HCT116 (cell line): ENCODE measurements around the gene KHNYN. TPM values are rescaled to one million over a fixed set of nuclear protein-coding genes. Genes with fewer than 3 reads are reported as not detected.

Experiments
- ATAC-seq: fragments of 200-7000 bp; cut with Tn5 transposase; 2 replicates; pipeline ENCODE4 v1.9.1; 2020; ENCODE audit warnings: mild to moderate bottlenecking, moderate library complexity
- BruUV-seq: library from RNA; stranded (reverse); fragments of 400-500 nt; replicated peaks from 2 replicates; lab custom pipeline; 2021; lab: Mats Ljungman, UMichigan
- CTCF ChIA-PET: fragments of 300-600 bp; sonication (Branson Sonifier 250); formaldehyde crosslinking; loops from one replicate; lab custom pipeline; 2021; ENCODE audit warnings: antibody characterized with exemption; lab: Charles Lee
- POLR2A ChIA-PET: fragments of 300-600, 350-600 bp; sonication (Branson Sonifier 250); formaldehyde crosslinking; loops from one replicate; lab custom pipeline; 2021; ENCODE audit warnings: antibody characterized with exemption; lab: Charles Lee
- RAD21 ChIA-PET, 2 experiments: fragments of 300-600 bp; sonication (Branson Sonifier 250); formaldehyde crosslinking; loops; one replicate each; lab custom pipeline; 2023; ENCODE audit warnings: low total read pairs in 2 of 2; ENCODE audit not compliant: uncharacterized antibody in 2 of 2, unreplicated experiment in 2 of 2, low non-redundant PET in 1 of 2; lab: Charles Lee
- DNase-seq: peaks from one replicate; pipeline ENCODE4 v3.0.0-alpha.2; 2010; ENCODE audit warnings: low read depth, low spot score
- H2AFZ ChIP-seq: fragments of 200-600 bp; shearing (Covaris generic), sonication (generic); 2 replicates; pipeline ENCODE4 v1.6.1; 2017; ENCODE audit warnings: low read depth, mixed run types, mixed read lengths, antibody characterized with exemption, low read length; ENCODE audit not compliant: poor library complexity, severe bottlenecking
- H3K27ac ChIP-seq: 2 replicates; pipeline ENCODE4 v1.5.1; 2012; ENCODE audit warnings: low read depth, low read length
- H3K27me3 ChIP-seq: fragments of 200-600 bp; sonication (generic); 2 replicates; pipeline ENCODE4 v1.6.1; 2016; ENCODE audit warnings: mixed run types, low read length, mixed read lengths; ENCODE audit not compliant: insufficient read depth
- H3K36me3 ChIP-seq, 2 experiments: fragments of 200-500 bp in 1 of 2; fragments of 200-600 bp in 1 of 2; sonication (Bioruptor generic) in 1 of 2; sonication (generic) in 1 of 2; 2 replicates each; pipeline versions ENCODE4 v1.5.1 to v1.6.1; 2014 to 2016; ENCODE audit warnings: low read length in 2 of 2, inconsistent platforms in 1 of 2, mixed read lengths in 1 of 2, mixed run types in 1 of 2; ENCODE audit not compliant: insufficient read depth in 2 of 2, control insufficient read depth in 1 of 2
- H3K4me1 ChIP-seq, 2 experiments: fragments of 200-600 bp in 1 of 2; sonication (generic) in 1 of 2; 2 replicates each; pipeline versions ENCODE4 v1.5.1 to v1.6.1; 2012 to 2017; ENCODE audit warnings: low read length in 2 of 2, inconsistent platforms in 1 of 2, mild to moderate bottlenecking in 1 of 2, mixed read lengths in 1 of 2, mixed run types in 1 of 2, moderate library complexity in 1 of 2; ENCODE audit not compliant: insufficient read depth in 2 of 2, control insufficient read depth in 1 of 2
- H3K4me2 ChIP-seq: fragments of 200-600 bp; sonication (generic); 2 replicates; pipeline ENCODE4 v1.6.1; 2017; ENCODE audit warnings: mixed run types, low read length, mixed read lengths
- H3K4me3 ChIP-seq, 2 experiments: fragments of 200-600 bp in 1 of 2; sonication (generic) in 1 of 2; replicated peaks in 1 of 2; 2 replicates each; pipeline ENCODE4 v1.5.1; 2011 to 2016; ENCODE audit warnings: low read length in 2 of 2, control low read depth in 1 of 2, low read depth in 1 of 2, mild to moderate bottlenecking in 1 of 2, mixed read lengths in 1 of 2, mixed run types in 1 of 2
- H3K79me2 ChIP-seq: fragments of 200-600 bp; sonication (generic); 2 replicates; pipeline ENCODE4 v1.6.1; 2017; ENCODE audit warnings: mild to moderate bottlenecking, mixed run types, low read length, moderate library complexity, mixed read lengths; ENCODE audit not compliant: insufficient read depth
- H3K9ac ChIP-seq: fragments of 200-600 bp; sonication (generic); 2 replicates; pipeline ENCODE4 v1.6.1; 2016; ENCODE audit warnings: low read length, mixed read lengths
- H3K9me2 ChIP-seq: fragments of 200-600 bp; sonication (generic), shearing (Covaris generic); 2 replicates; pipeline ENCODE4 v1.6.1; 2017; ENCODE audit warnings: mixed run types, mild to moderate bottlenecking, moderate library complexity; ENCODE audit not compliant: insufficient read depth
- H3K9me3 ChIP-seq, 2 experiments: fragments of 200-500 bp in 1 of 2; fragments of 200-600 bp in 1 of 2; sonication (Bioruptor generic) in 1 of 2; sonication (generic) in 1 of 2; 2 replicates each; pipeline ENCODE4 v1.6.1; 2014 to 2017; ENCODE audit warnings: low read length in 2 of 2, mixed read lengths in 2 of 2, inconsistent platforms in 1 of 2, low read depth in 1 of 2, mild to moderate bottlenecking in 1 of 2, mixed run types in 1 of 2, moderate library complexity in 1 of 2; ENCODE audit not compliant: control insufficient read depth in 1 of 2, insufficient read depth in 1 of 2
- H4K20me1 ChIP-seq: fragments of 200-600 bp; sonication (generic), shearing (Covaris generic); 2 replicates; pipeline ENCODE4 v1.6.1; 2017; ENCODE audit warnings: mixed run types, mild to moderate bottlenecking, moderate library complexity; ENCODE audit not compliant: insufficient read depth
- ATF3 ChIP-seq: IDR thresholded peaks from 2 replicates; pipeline ENCODE4 v1.6.1; 2012
- CTCF ChIP-seq, 3 experiments: fragments of 200-600 bp in 1 of 3; sonication (generic) in 1 of 3; IDR thresholded peaks in 2 of 3; conservative IDR thresholded peaks in 1 of 3; 2 replicates each; pipeline ENCODE4 v1.5.1; 2012 to 2017; ENCODE audit warnings: low read depth in 2 of 3, low read length in 2 of 3, antibody characterized with exemption in 1 of 3, borderline replicate concordance in 1 of 3, control low read depth in 1 of 3, mild to moderate bottlenecking in 1 of 3, mixed read lengths in 1 of 3, mixed run types in 1 of 3, moderate library complexity in 1 of 3; ENCODE audit not compliant: insufficient read depth in 1 of 3
- EGR1 ChIP-seq: IDR thresholded peaks from 2 replicates; pipeline ENCODE4 v1.6.1; 2012; ENCODE audit warnings: low read depth
- EZH2 ChIP-seq: fragments of 200-600 bp; sonication (generic); IDR thresholded peaks from 2 replicates; pipeline ENCODE4 v1.6.1; 2017; ENCODE audit warnings: antibody characterized with exemption, mixed run types
- FOSL1 ChIP-seq: IDR thresholded peaks from 2 replicates; pipeline ENCODE4 v1.6.1; 2012; ENCODE audit warnings: low read depth
- JUND ChIP-seq: IDR thresholded peaks from 2 replicates; pipeline ENCODE4 v1.6.1; 2012
- POLR2A ChIP-seq: IDR thresholded peaks from 2 replicates; pipeline ENCODE4 v1.7.0; 2011; ENCODE audit warnings: borderline replicate concordance; ENCODE audit not compliant: insufficient read depth, insufficient read length; ENCODE audit errors: extremely low read depth
- POLR2AphosphoS5 ChIP-seq: IDR thresholded peaks from 2 replicates; pipeline ENCODE4 v1.6.1; 2011; ENCODE audit warnings: mild to moderate bottlenecking, low read depth, low read length, moderate library complexity
- RAD21 ChIP-seq: IDR thresholded peaks from 2 replicates; pipeline ENCODE4 v1.6.1; 2012; ENCODE audit warnings: low read depth, mild to moderate bottlenecking
- SIN3A ChIP-seq: IDR thresholded peaks from 2 replicates; pipeline ENCODE4 v1.6.1; 2012; ENCODE audit warnings: low read depth
- ZFX ChIP-seq: fragments of 450-650 bp; IDR thresholded peaks from 2 replicates; pipeline ENCODE4 v1.6.1; 2017
- ZNF274 ChIP-seq: fragments of 200-500 bp; sonication (Bioruptor generic); IDR thresholded peaks from 2 replicates; pipeline ENCODE4 v1.6.1; 2014; ENCODE audit warnings: mild to moderate bottlenecking, low read depth, low read length, inconsistent platforms
- intact Hi-C: fragments of 100-400 bp; cut with micrococcal nuclease; formaldehyde crosslinking; loops from 2 replicates; pipeline ENCODE4 v1.10.0; 2022
- total RNA-seq: library from RNA; stranded (reverse); gene quantifications from one replicate; pipeline ENCODE4 v1.2.1, GENCODE V29; 2021; ENCODE audit not compliant: unreplicated experiment

The KHNYN gene
- total RNA-seq, 1 experiment from 2014 or later, result 50.1 TPM

- Histone ChIP-seq H3K9me3 (no peaks in the 10 kb centered on the region), H2AFZ (no peak overlapping the region), H3K36me3 (no peaks in the 10 kb centered on the region), H3K79me2 (no peaks in the 10 kb centered on the region), H3K27me3 (no peaks in the 10 kb centered on the region), H3K4me1 (peaks cover 0 to 9% of the 10 kb centered on the region in 2 experiments; a peak in 1 of 4 replicates), H3K9me2 (no peaks in the 10 kb centered on the region), H3K4me3 (no peak overlapping the region), H3K4me2 (no peak overlapping the region), H3K9ac (no peak overlapping the region), H4K20me1 (no peaks in the 10 kb centered on the region), H3K27ac (no peak overlapping the region)
- DNase-seq (no peak), ATAC-seq (no peak)
- no TSS peak for BruUV-seq
- CTCF ChIA-PET, result interaction anchor here (1.3 kb wide), 1 partner anchor 9 kb away, joined by 6 read pairs; no protein-coding TSS in a partner anchor
- POLR2A ChIA-PET, result no interaction called here
- no peak for TF ChIP-seq RAD21
- no peak for TF ChIP-seq ZNF274
- no peak for TF ChIP-seq JUND
- TF ChIP-seq EZH2, result no peak
- TF ChIP-seq POLR2A, result no peak
- TF ChIP-seq EGR1, result no peak
- TF ChIP-seq POLR2AphosphoS5, result no peak
- no peak for TF ChIP-seq CTCF (IDR thresholded peaks at IDR 0.05 in 2 of 3, conservative IDR thresholded peaks at IDR 0.05 in 1 of 3; ENCODE audit: borderline replicate concordance in 1 of 3, insufficient read depth in 1 of 3, low read depth in 2 of 3, low read length in 2 of 3)
- TF ChIP-seq FOSL1, result no peak
- no peak for TF ChIP-seq ATF3
- TF ChIP-seq ZFX, result no peak
- no peak for TF ChIP-seq SIN3A
- RAD21 ChIA-PET, result no interaction called here
- intact Hi-C loops, result no loop called here
Observed at GRCh38 chr14:24422694-24423601, 6.8 kb upstream of the KHNYN start.
